OCI-LY7 (cell line): Measurements from ENCODE around the gene UBE2K.
"Not testable (repeated sequence)": the region's sequence is repeated elsewhere in the genome, so short reads cannot be mapped to it uniquely, and the experiment has no call there.

Source experiments
- CTCF ChIP-seq: fragments of 200-600 bp; sonication (generic); conservative IDR thresholded peaks from 2 replicates; pipeline ENCODE4 v1.5.1; 2014; ENCODE audit warnings: mild to moderate bottlenecking, antibody characterized with exemption, low read length, moderate library complexity, mixed read lengths
- EZH2phosphoT487 ChIP-seq: fragments of 200-600 bp; sonication (generic); IDR thresholded peaks from 2 replicates; pipeline ENCODE4 v1.6.1; 2018; ENCODE audit warnings: low read depth, borderline replicate concordance, mild to moderate bottlenecking, mixed run types, antibody characterized with exemption, low read length, moderate library complexity, mixed read lengths

- TF ChIP-seq CTCF, EZH2phosphoT487: not testable (repeated sequence)
Observed at GRCh38 chr4:39675681-39676080, 22.3 kb upstream of the UBE2K start.
